ENCODE results near the gene SNAP25. TPM values are rescaled to one million over a fixed set of nuclear protein-coding genes. Genes with fewer than 3 reads are reported as not detected.

Gene SNAP25
- total and polyA plus RNA-seq, 2 donors (not counting 1 experiment from before 2014, with no cell fraction given), result 0.27 TPM; not detected in 1

GRCh38 chr20:10324198-10324847, 105.7 kb downstream of the SNAP25 start:
- no peaks in the 10 kb centered on the region for H3K4me1 ChIP-seq (ENCODE audit: control insufficient read depth in 2 of 2, insufficient read depth in 2 of 2, low read length in 2 of 2)
- H3K79me2 ChIP-seq (ENCODE audit: control insufficient read depth, insufficient read depth, low read length), result no peaks in the 10 kb centered on the region
- Mint-ChIP-seq H3K4me1 (no peaks in the 10 kb centered on the region), H3K27ac (no peak overlapping the region), H3K27me3 (peaks cover 3% of the 10 kb centered on the region), H3K9me3 (ENCODE audit: insufficient read depth) (no peaks in the 10 kb centered on the region), H3K4me3 (no peak overlapping the region)
- WGBS (ENCODE audit: insufficient coverage), result 98% methylated on average over 7 of the region's 8 CpGs
- H3K4me2 ChIP-seq (replicated peaks; ENCODE audit: low read depth, low read length, poor library complexity, severe bottlenecking), result no peak overlapping the region
- H3K4me3 ChIP-seq (ENCODE audit: control extremely low read depth in 1 of 5, extremely low read depth in 1 of 5, insufficient read depth in 1 of 5, low read depth in 2 of 5, low read length in 4 of 5), result no peak overlapping the region
- no peak for ATAC-seq (ENCODE audit: low read depth)
- ChIA-PET POLR2A (no interaction called here), CTCF (no interaction called here)
- no peaks in the 10 kb centered on the region for H3K36me3 ChIP-seq (replicated peaks in 1 of 2; ENCODE audit: control extremely low read depth in 1 of 2, control insufficient read depth in 1 of 2, extremely low read depth in 1 of 2, insufficient read depth in 2 of 2, low read length in 1 of 2)
- intact Hi-C loops (cut with micrococcal nuclease), result no loop called here
- no peaks in the 10 kb centered on the region for H4K20me1 ChIP-seq (ENCODE audit: control insufficient read depth, insufficient read depth, low read length, poor library complexity, severe bottlenecking)
- no peaks in the 10 kb centered on the region for H3K27me3 ChIP-seq (replicated peaks in 1 of 4; ENCODE audit: control extremely low read depth in 1 of 4, control insufficient read depth in 3 of 4, insufficient read depth in 4 of 4, low read length in 3 of 4)
- H3K27ac ChIP-seq (ENCODE audit: low read length in 2 of 2), result no peak overlapping the region
- no peaks in the 10 kb centered on the region for H3K9me3 ChIP-seq (ENCODE audit: control extremely low read depth in 1 of 3, control insufficient read depth in 2 of 3, insufficient read depth in 1 of 3, low read length in 2 of 3)
- no peak overlapping the region for H2AFZ ChIP-seq (ENCODE audit: insufficient read depth, low read depth, low read length, poor library complexity, severe bottlenecking)
- no peak for DNase-seq
- no peak for TF ChIP-seq EZH2 (IDR thresholded peaks at IDR 0.05; ENCODE audit: borderline replicate concordance, insufficient read depth, low read depth, low read length, poor library complexity, severe bottlenecking)
- no peak for TF ChIP-seq CTCF (IDR thresholded peaks at IDR 0.05)
- H3K9ac ChIP-seq (ENCODE audit: low read length), result no peak overlapping the region

- Histone ChIP-seq H3K27ac (ENCODE audit: low read length in 2 of 2) (no peak overlapping the region), H3K27me3 (replicated peaks in 1 of 4; ENCODE audit: control extremely low read depth in 1 of 4, control insufficient read depth in 3 of 4, insufficient read depth in 4 of 4, low read length in 3 of 4) (no peaks in the 10 kb centered on the region), H3K9me3 (ENCODE audit: control extremely low read depth in 1 of 3, control insufficient read depth in 2 of 3, insufficient read depth in 1 of 3, low read length in 2 of 3) (no peaks in the 10 kb centered on the region), H3K4me1 (ENCODE audit: control insufficient read depth in 2 of 2, insufficient read depth in 2 of 2, low read length in 2 of 2) (no peaks in the 10 kb centered on the region), H3K9ac (ENCODE audit: low read length) (no peak overlapping the region), H3K79me2 (ENCODE audit: control insufficient read depth, insufficient read depth, low read length) (no peaks in the 10 kb centered on the region), H4K20me1 (ENCODE audit: control insufficient read depth, insufficient read depth, low read length, poor library complexity, severe bottlenecking) (no peaks in the 10 kb centered on the region), H3K4me3 (ENCODE audit: control extremely low read depth in 1 of 5, extremely low read depth in 1 of 5, insufficient read depth in 1 of 5, low read depth in 2 of 5, low read length in 4 of 5) (no peak overlapping the region), H3K36me3 (replicated peaks in 1 of 2; ENCODE audit: control extremely low read depth in 1 of 2, control insufficient read depth in 1 of 2, extremely low read depth in 1 of 2, insufficient read depth in 2 of 2, low read length in 1 of 2) (no peaks in the 10 kb centered on the region), H2AFZ (ENCODE audit: insufficient read depth, low read depth, low read length, poor library complexity, severe bottlenecking) (no peak overlapping the region), H3K4me2 (replicated peaks; ENCODE audit: low read depth, low read length, poor library complexity, severe bottlenecking) (no peak overlapping the region)
- Mint-ChIP-seq H3K4me1 (no peaks in the 10 kb centered on the region), H3K27me3 (no peaks in the 10 kb centered on the region), H3K9me3 (ENCODE audit: insufficient read depth) (no peaks in the 10 kb centered on the region), H3K27ac (no peak overlapping the region), H3K4me3 (no peak overlapping the region)
- ChIA-PET POLR2A (no interaction called here), CTCF (no interaction called here)
- intact Hi-C loops (cut with micrococcal nuclease), result no loop called here
- DNase-seq (no peak), ATAC-seq (ENCODE audit: low read depth) (no peak)
- TF ChIP-seq EZH2 (IDR thresholded peaks at IDR 0.05; ENCODE audit: borderline replicate concordance, insufficient read depth, low read depth, low read length, poor library complexity, severe bottlenecking) (no peak), CTCF (IDR thresholded peaks at IDR 0.05) (no peak)
- WGBS (ENCODE audit: insufficient coverage), result no CpG with 5 or more reads among the region's 4 CpGs
These were observed 110.2 kb downstream of the SNAP25 start for GRCh38 chr20:10328897-10329255.

All from B cell (primary cell).